Panc1 (cell line): ENCODE results near the gene PHRF1.

Source experiments
- CTCF ChIP-seq: fragments of 450-650 bp; IDR thresholded peaks from 2 replicates; pipeline ENCODE4 v1.5.1; 2017; ENCODE audit warnings: mild to moderate bottlenecking
- POLR2AphosphoS5 ChIP-seq: IDR thresholded peaks from 2 replicates; pipeline ENCODE4 v1.6.1; 2012; ENCODE audit warnings: mild to moderate bottlenecking, low read depth, low read length, moderate library complexity

DNA sequence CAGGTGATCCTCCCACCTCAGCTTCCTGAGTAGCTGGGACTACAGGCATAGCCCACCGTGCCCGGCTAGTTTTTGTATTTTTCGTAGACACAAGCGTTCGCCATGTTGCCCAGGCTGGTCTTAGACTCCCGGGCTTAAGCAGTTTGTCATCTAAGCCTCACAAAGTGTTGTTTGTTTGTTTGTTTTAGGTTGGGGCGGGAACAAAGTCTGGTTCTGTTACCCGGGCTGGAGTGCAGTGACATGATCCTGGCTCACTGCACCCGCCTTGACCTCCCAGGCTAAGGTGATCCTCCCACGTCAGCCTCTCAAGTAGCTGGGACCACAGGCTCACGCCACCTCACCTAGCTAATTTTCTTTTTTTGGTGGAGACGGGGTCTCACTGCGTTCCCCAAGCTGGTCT is 26.9 kb downstream of the PHRF1 start:
- no peak for TF ChIP-seq POLR2AphosphoS5
- TF ChIP-seq CTCF = no peak
